Karpas-422 (cell line): ENCODE results near the gene MTG2. TPM values are rescaled to one million over a fixed set of nuclear protein-coding genes. Genes with fewer than 3 reads are reported as not detected.

Source experiments
- DNase-seq: peaks from one replicate; pipeline ENCODE4 v3.0.0-alpha.2; 2015
- H2AFZ ChIP-seq: fragments of 200-600 bp; sonication (generic); 2 replicates; pipeline ENCODE4 v1.6.1; 2014; ENCODE audit warnings: antibody characterized with exemption, low read length, mixed read lengths
- H3K27ac ChIP-seq: fragments of 200-600 bp; sonication (generic); 2 replicates; pipeline ENCODE4 v1.5.1; 2014; ENCODE audit warnings: mild to moderate bottlenecking, low read length, moderate library complexity
- H3K27me3 ChIP-seq: fragments of 200-600 bp; sonication (generic); 2 replicates; pipeline ENCODE4 v1.6.1; 2014; ENCODE audit warnings: low read length, mixed read lengths
- H3K36me3 ChIP-seq: fragments of 200-600 bp; sonication (generic); 2 replicates; pipeline ENCODE4 v1.6.1; 2014; ENCODE audit warnings: low read length, mixed read lengths; ENCODE audit not compliant: insufficient read depth
- H3K4me1 ChIP-seq: fragments of 200-600 bp; sonication (generic); 2 replicates; pipeline ENCODE4 v1.6.1; 2014; ENCODE audit warnings: mild to moderate bottlenecking, low read length, mixed read lengths
- H3K4me2 ChIP-seq: fragments of 200-600 bp; sonication (generic); 2 replicates; pipeline ENCODE4 v1.6.1; 2014; ENCODE audit warnings: low read length, low read depth, mild to moderate bottlenecking; ENCODE audit not compliant: poor library complexity, severe bottlenecking
- H3K4me3 ChIP-seq: fragments of 200-600 bp; sonication (generic); 2 replicates; pipeline ENCODE4 v1.5.1; 2014; ENCODE audit warnings: mild to moderate bottlenecking, antibody characterized with exemption, low read length, mixed read lengths
- H3K79me2 ChIP-seq: fragments of 200-600 bp; sonication (generic); 2 replicates; pipeline ENCODE4 v1.6.1; 2014; ENCODE audit warnings: mild to moderate bottlenecking, low read length, mixed read lengths
- H3K9ac ChIP-seq: fragments of 200-600 bp; sonication (generic); 2 replicates; pipeline ENCODE4 v1.6.0; 2014; ENCODE audit warnings: low read length
- H3K9me2 ChIP-seq: fragments of 200-600 bp; sonication (generic), shearing (Covaris generic); replicated peaks from 2 replicates; pipeline ENCODE4 v1.6.0; 2014; ENCODE audit warnings: mild to moderate bottlenecking, low read length, moderate library complexity; ENCODE audit not compliant: insufficient read depth
- H3K9me3 ChIP-seq: fragments of 300-700, 200-600 bp; sonication (generic); 2 replicates; pipeline ENCODE4 v1.6.1; 2014; ENCODE audit warnings: low read length, mixed read lengths
- H4K20me1 ChIP-seq: fragments of 200-600 bp; sonication (generic); 2 replicates; pipeline ENCODE4 v1.6.1; 2014; ENCODE audit warnings: mild to moderate bottlenecking, antibody characterized with exemption, low read length, low read depth; ENCODE audit not compliant: insufficient read depth
- total RNA-seq: library from RNA; depleted of rRNA; stranded (reverse); fragments of >200 nt; shearing (Covaris generic); gene quantifications from 2 replicates; pipeline ENCODE4 v1.2.3, GENCODE V29; 2014; ENCODE audit warnings: low replicate concordance

MTG2 gene
- total RNA-seq, 1 experiment from 2014 or later, result 20.2 TPM

- H4K20me1 ChIP-seq, result no peaks in the 10 kb centered on the region
- no peak overlapping the region for H3K27ac ChIP-seq
- H3K4me1 ChIP-seq, result no peaks in the 10 kb centered on the region
- H3K4me2 ChIP-seq, result no peak overlapping the region
- no peak for DNase-seq
- H3K27me3 ChIP-seq, result no peaks in the 10 kb centered on the region
- H3K9me3 ChIP-seq, result no peaks in the 10 kb centered on the region
- H3K9ac ChIP-seq, result no peak overlapping the region
- no peaks in the 10 kb centered on the region for H3K79me2 ChIP-seq
- H2AFZ ChIP-seq, result no peak overlapping the region
- peaks cover 9% of the 10 kb centered on the region; the same call in 1 of the 2 replicates for H3K36me3 ChIP-seq
- H3K4me3 ChIP-seq, result no peak overlapping the region
- no peaks in the 10 kb centered on the region for H3K9me2 ChIP-seq
These were observed 20.0 kb downstream of the MTG2 start for GRCh38 chr20:62202676-62203377.

GRCh38 chr20:62203378-62204030, 20.7 kb downstream of the MTG2 start:
- H3K9me3 ChIP-seq, result no peaks in the 10 kb centered on the region
- no peaks in the 10 kb centered on the region for H4K20me1 ChIP-seq
- H3K9ac ChIP-seq, result no peak overlapping the region
- H3K36me3 ChIP-seq, result peaks cover 9% of the 10 kb centered on the region; the same call in 1 of the 2 replicates
- H3K27me3 ChIP-seq, result no peaks in the 10 kb centered on the region
- H3K27ac ChIP-seq, result no peak overlapping the region
- no peaks in the 10 kb centered on the region for H3K9me2 ChIP-seq
- no peak overlapping the region for H2AFZ ChIP-seq
- no peak for DNase-seq
- H3K4me2 ChIP-seq, result no peak overlapping the region
- no peak overlapping the region for H3K4me3 ChIP-seq
- H3K4me1 ChIP-seq, result no peaks in the 10 kb centered on the region
- H3K79me2 ChIP-seq, result no peaks in the 10 kb centered on the region

GRCh38 chr20:62205618-62206387, 23.0 kb downstream of the MTG2 start:
- Histone ChIP-seq H3K27ac (no peak overlapping the region), H3K27me3 (no peaks in the 10 kb centered on the region), H3K4me1 (no peaks in the 10 kb centered on the region), H3K9me2 (no peaks in the 10 kb centered on the region), H3K4me3 (no peak overlapping the region), H3K79me2 (no peaks in the 10 kb centered on the region), H3K36me3 (no peaks in the 10 kb centered on the region), H3K9ac (no peak overlapping the region), H2AFZ (no peak overlapping the region), H3K9me3 (no peaks in the 10 kb centered on the region), H3K4me2 (no peak overlapping the region), H4K20me1 (peaks cover 8% of the 10 kb centered on the region; the same call in 1 of the 2 replicates)
- DNase-seq, result no peak

DNA sequence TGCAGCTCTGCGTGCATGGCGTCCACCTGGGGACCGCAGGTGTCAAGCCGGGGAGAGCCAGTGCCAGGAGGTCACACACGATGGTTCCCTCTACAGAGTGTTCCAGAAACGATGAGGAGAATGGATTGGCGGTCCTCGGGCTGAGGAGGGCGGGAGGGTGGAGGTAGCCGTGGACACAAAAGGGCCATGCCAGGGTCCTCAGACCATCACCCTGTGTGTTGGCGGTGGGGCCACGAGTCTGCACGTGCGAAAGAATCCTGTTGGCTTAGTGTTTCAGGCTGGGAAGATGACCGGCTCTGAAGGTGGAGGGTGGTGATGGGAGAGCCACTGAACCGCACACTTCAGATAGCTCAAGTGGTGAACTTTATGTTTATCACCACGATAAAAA, 23.6 kb downstream of the MTG2 start:
- Histone ChIP-seq H4K20me1 (peaks cover 9% of the 10 kb centered on the region; the same call in 1 of the 2 replicates), H3K27ac (no peak overlapping the region), H3K4me2 (no peak overlapping the region), H3K27me3 (no peaks in the 10 kb centered on the region), H3K9ac (no peak overlapping the region), H3K9me3 (no peaks in the 10 kb centered on the region), H3K4me1 (no peaks in the 10 kb centered on the region), H3K4me3 (no peak overlapping the region), H2AFZ (no peak overlapping the region), H3K36me3 (no peaks in the 10 kb centered on the region), H3K79me2 (no peaks in the 10 kb centered on the region), H3K9me2 (no peaks in the 10 kb centered on the region)
- no peak for DNase-seq

DNA sequence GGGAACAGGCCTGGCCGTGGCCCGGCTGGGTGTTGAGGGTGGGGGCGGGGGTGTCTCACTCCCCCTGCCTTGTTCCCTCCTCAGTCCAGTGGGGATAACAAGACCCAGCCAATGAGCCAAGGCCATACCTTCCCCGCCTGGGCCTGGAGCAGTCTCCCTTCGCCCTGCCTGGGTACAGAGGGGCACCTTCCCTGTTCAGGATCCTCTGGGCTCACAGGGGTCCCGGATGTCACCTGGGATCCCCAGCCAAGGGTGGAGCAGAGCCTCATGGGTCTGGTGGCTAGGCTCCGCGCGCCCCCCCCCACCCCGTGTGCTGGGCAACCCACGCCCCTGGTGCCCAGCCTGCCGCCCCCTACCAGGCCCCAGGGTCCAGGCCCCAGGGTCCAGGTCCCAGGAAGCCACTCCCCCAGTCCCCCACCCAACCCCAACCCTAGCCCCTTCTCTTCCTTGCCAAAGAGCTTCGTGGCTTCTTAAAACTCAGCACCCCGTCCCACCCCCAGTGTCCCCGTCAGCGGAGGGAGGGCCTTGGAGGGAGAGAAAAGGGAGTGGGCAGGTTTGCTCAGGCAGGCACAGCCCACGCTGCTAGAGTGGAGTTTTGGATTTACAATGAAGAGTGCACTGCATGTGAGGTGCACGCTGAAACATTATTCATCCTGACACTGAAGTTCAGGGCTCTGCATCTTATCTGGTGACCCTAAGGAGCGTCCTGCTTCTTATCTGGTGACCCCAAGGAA, 25.4 kb downstream of the MTG2 start:
- no peak overlapping the region for H2AFZ ChIP-seq
- H3K36me3 ChIP-seq, result no peaks in the 10 kb centered on the region
- H3K27ac ChIP-seq, result no peak overlapping the region
- H3K4me2 ChIP-seq, result no peak overlapping the region
- H4K20me1 ChIP-seq, result peaks cover 9% of the 10 kb centered on the region; the same call in 1 of the 2 replicates
- no peaks in the 10 kb centered on the region for H3K9me2 ChIP-seq
- no peak for DNase-seq
- H3K9me3 ChIP-seq, result no peaks in the 10 kb centered on the region
- H3K79me2 ChIP-seq, result no peaks in the 10 kb centered on the region
- no peaks in the 10 kb centered on the region for H3K27me3 ChIP-seq
- no peaks in the 10 kb centered on the region for H3K4me1 ChIP-seq
- no peak overlapping the region for H3K4me3 ChIP-seq
- H3K9ac ChIP-seq, result no peak overlapping the region

GRCh38 chr20:62208795-62209755, 26.2 kb downstream of the MTG2 start:
- H3K9me3 ChIP-seq, result no peaks in the 10 kb centered on the region
- no peak overlapping the region for H3K27ac ChIP-seq
- H4K20me1 ChIP-seq, result peaks cover 9% of the 10 kb centered on the region; the same call in 1 of the 2 replicates
- no peaks in the 10 kb centered on the region for H3K27me3 ChIP-seq
- DNase-seq, result no peak
- H3K9ac ChIP-seq, result no peak overlapping the region
- peaks cover 4% of the 10 kb centered on the region for H3K4me1 ChIP-seq
- no peak overlapping the region for H3K4me2 ChIP-seq
- H3K36me3 ChIP-seq, result no peaks in the 10 kb centered on the region
- no peaks in the 10 kb centered on the region for H3K9me2 ChIP-seq
- no peaks in the 10 kb centered on the region for H3K79me2 ChIP-seq
- no peak overlapping the region for H3K4me3 ChIP-seq
- H2AFZ ChIP-seq, result no peak overlapping the region

- DNase-seq, result no peak
- Histone ChIP-seq H3K9ac (no peak overlapping the region), H4K20me1 (peaks cover 14% of the 10 kb centered on the region; the same call in 1 of the 2 replicates), H3K4me3 (no peak overlapping the region), H3K9me2 (no peaks in the 10 kb centered on the region), H3K36me3 (no peaks in the 10 kb centered on the region), H2AFZ (no peak overlapping the region), H3K79me2 (no peaks in the 10 kb centered on the region), H3K27me3 (no peaks in the 10 kb centered on the region), H3K4me2 (no peak overlapping the region), H3K9me3 (no peaks in the 10 kb centered on the region), H3K27ac (no peak overlapping the region), H3K4me1 (peaks cover 9% of the 10 kb centered on the region)
These were observed 27.1 kb downstream of the MTG2 start for GRCh38 chr20:62209850-62210495.
